PFSK-1 (cell line): ENCODE results near the gene KIF17.

Experiments used
- FOXP2 ChIP-seq: optimal IDR thresholded peaks from 2 replicates; pipeline ENCODE3; 2011; ENCODE audit warnings: borderline replicate concordance, control low read depth, inconsistent platforms; ENCODE audit not compliant: insufficient read depth; ENCODE audit errors: extremely low read length, extremely low read depth
- POLR2AphosphoS5 ChIP-seq: IDR thresholded peaks from 2 replicates; pipeline ENCODE4 v1.6.1; 2012; ENCODE audit warnings: low read depth, mild to moderate bottlenecking, control low read depth, low read length, moderate library complexity
- REST ChIP-seq, 2 experiments: IDR thresholded peaks; 2 replicates each; pipeline versions ENCODE4 v1.6.1 to v1.8.0; 2011 to 2012; ENCODE audit warnings: low read depth in 2 of 2, low read length in 2 of 2, control low read depth in 1 of 2, inconsistent platforms in 1 of 2, mild to moderate bottlenecking in 1 of 2, moderate library complexity in 1 of 2; ENCODE audit not compliant: insufficient read depth in 1 of 2
- SIN3A ChIP-seq: IDR thresholded peaks from 2 replicates; pipeline ENCODE4 v1.6.1; 2012; ENCODE audit warnings: mild to moderate bottlenecking, low read length, moderate library complexity, borderline replicate concordance; ENCODE audit not compliant: insufficient read depth
- TAF1 ChIP-seq: IDR thresholded peaks from 2 replicates; pipeline ENCODE4 v1.6.1; 2012; ENCODE audit warnings: low read length, control low read depth, borderline replicate concordance; ENCODE audit not compliant: insufficient read depth

The KIF17 gene

GRCh38 chr1:20731057-20731991 is 13.5 kb upstream of the KIF17 start:
- TF ChIP-seq POLR2AphosphoS5: no peak
- TF ChIP-seq TAF1: no peak
- no peak for TF ChIP-seq REST (IDR thresholded peaks at IDR 0.05; ENCODE audit: insufficient read depth in 1 of 2, low read depth in 2 of 2, low read length in 2 of 2)
- TF ChIP-seq FOXP2: no peak
- TF ChIP-seq SIN3A: no peak

GRCh38 chr1:20730690-20731056 is 12.9 kb upstream of the KIF17 start:
- TF ChIP-seq TAF1 (no peak), REST (IDR thresholded peaks at IDR 0.05; ENCODE audit: insufficient read depth in 1 of 2, low read depth in 2 of 2, low read length in 2 of 2) (no peak), FOXP2 (no peak), SIN3A (no peak), POLR2AphosphoS5 (no peak)

- no peak for TF ChIP-seq FOXP2
- no peak for TF ChIP-seq POLR2AphosphoS5
- no peak for TF ChIP-seq SIN3A
- no peak for TF ChIP-seq TAF1
Observed at GRCh38 chr1:20729990-20730689, 12.3 kb upstream of the KIF17 start.

- TF ChIP-seq FOXP2 (no peak), REST (IDR thresholded peaks at IDR 0.05; ENCODE audit: insufficient read depth in 1 of 2, low read depth in 2 of 2, low read length in 2 of 2) (no peak), POLR2AphosphoS5 (no peak), SIN3A (no peak), TAF1 (no peak)
Observed at GRCh38 chr1:20729155-20729931, 11.5 kb upstream of the KIF17 start.
